Activated CD4-positive, alpha-beta memory T cell treated with anti-CD3 and anti-CD28 coated beads for 36 hours (primary cell): ENCODE measurements around the gene CCDC78. TPM values are rescaled to one million over a fixed set of nuclear protein-coding genes. Genes with fewer than 3 reads are reported as not detected.
"Not testable (repeated sequence)": the region's sequence is repeated elsewhere in the genome, so short reads cannot be mapped to it uniquely, and the experiment has no call there.

Experiments
- CTCF ChIA-PET: fragments of 350-600 bp; sonication (Branson Sonifier 250); formaldehyde crosslinking; loops from one replicate; lab custom pipeline; 2021; ENCODE audit warnings: antibody characterized with exemption, inconsistent platforms; lab: Charles Lee
- POLR2A ChIA-PET: fragments of 350-600 bp; sonication (Branson Sonifier 250); formaldehyde crosslinking; loops from one replicate; lab custom pipeline; 2021; ENCODE audit warnings: antibody characterized with exemption; lab: Charles Lee
- DNase-seq: peaks from one replicate; pipeline ENCODE4 v3.0.0-alpha.2; 2020
- H3K27ac Mint-ChIP-seq: one replicate; pipeline ENCODE4 v1.8.0; 2021; ENCODE audit warnings: mixed read lengths
- H3K27me3 Mint-ChIP-seq: one replicate; pipeline ENCODE4 v1.8.0; 2021; ENCODE audit warnings: mixed read lengths
- H3K36me3 Mint-ChIP-seq: one replicate; pipeline ENCODE4 v1.8.0; 2021; ENCODE audit warnings: mixed read lengths
- H3K4me1 Mint-ChIP-seq: one replicate; pipeline ENCODE4 v1.8.0; 2021; ENCODE audit warnings: low read depth, mixed read lengths
- H3K4me3 Mint-ChIP-seq: one replicate; pipeline ENCODE4 v1.8.0; 2021; ENCODE audit warnings: mild to moderate bottlenecking, mixed read lengths
- H3K9me3 Mint-ChIP-seq: one replicate; pipeline ENCODE4 v1.8.0; 2021; ENCODE audit warnings: mixed read lengths
- intact Hi-C: fragments of 100-400 bp; cut with micrococcal nuclease; formaldehyde crosslinking; loops from one replicate; pipeline ENCODE4 v1.15.1; 2023
- total RNA-seq, 2 experiments: library from RNA; stranded (reverse); gene quantifications; one replicate each; pipeline ENCODE4 v1.2.3, GENCODE V29; 2021

CCDC78 gene
- total RNA-seq, 2 experiments from 2014 or later, result 3.3 to 4.2 TPM

DNA sequence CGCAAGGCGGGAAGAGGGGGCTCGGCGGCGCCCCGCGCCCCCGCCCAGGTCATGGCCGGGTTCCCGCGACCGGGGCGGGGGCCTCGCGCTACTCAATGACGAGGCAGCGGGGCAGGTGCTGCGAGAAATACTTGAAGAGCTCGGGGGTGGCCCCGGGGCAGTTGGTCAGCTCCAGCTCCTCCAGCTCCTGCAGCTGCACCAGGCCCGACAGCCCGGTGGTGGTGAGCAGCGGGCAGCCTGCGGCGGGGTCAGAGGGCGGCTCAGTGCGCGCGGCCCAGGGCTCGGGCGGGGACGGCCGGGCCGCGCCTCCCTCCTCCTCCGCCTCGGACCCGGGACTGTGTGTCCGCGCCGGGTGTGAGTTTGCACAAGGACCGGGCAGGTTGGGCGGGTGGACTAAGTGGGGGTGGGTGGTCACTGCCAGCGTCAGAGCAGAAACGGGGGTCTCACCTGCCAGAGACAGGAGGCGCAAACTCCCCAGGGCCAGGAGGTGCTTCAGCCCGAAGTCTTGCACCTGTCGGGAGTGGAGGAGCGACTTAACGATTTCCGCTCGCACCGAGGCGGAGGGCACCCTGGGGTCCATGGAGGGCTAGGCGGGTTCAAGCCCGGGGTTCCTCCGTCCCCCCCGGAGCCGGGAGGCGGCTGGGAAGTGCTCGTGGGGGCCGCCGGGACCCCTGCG is 31.9 kb downstream of the CCDC78 start:
- DNase-seq, result no peak
- Mint-ChIP-seq H3K27ac (no peak overlapping the region), H3K27me3 (no peaks in the 10 kb centered on the region), H3K9me3 (no peaks in the 10 kb centered on the region), H3K4me1 (peaks cover 21% of the 10 kb centered on the region), H3K4me3 (peak overlapping the region; percentile 70), H3K36me3 (no peaks in the 10 kb centered on the region)
- intact Hi-C loops, result no loop called here
- ChIA-PET CTCF (no interaction called here), POLR2A (interaction anchor here (1.1 to 1.5 kb wide), 2 partner anchors 13 to 25 kb away, joined by 3 read pairs; no protein-coding TSS in a partner anchor)

DNA sequence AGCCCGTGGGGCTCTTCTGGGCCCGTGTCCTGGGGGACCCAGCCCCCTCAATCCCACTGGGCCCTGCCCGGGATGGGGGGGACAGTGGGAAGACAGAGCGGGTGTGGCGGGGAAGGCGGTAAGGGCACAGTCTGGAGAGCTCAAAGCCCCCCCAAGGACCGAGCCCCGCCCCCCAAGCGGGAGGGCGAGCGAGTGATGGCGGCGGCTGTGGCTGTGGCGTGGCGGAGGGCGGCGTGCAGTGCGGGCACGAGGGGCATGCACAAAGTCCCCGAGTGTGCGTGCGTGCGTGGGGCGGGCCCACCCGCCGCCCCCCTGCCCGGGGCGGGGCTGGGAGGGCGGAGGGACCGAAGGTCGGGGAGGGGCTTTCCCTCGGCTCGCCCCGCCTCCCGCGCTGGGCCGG is 32.5 kb downstream of the CCDC78 start:
- no peak overlapping the region for H3K4me3 Mint-ChIP-seq
- no peak for DNase-seq
- POLR2A ChIA-PET, result no interaction called here
- H3K36me3 Mint-ChIP-seq, result no peaks in the 10 kb centered on the region
- CTCF ChIA-PET, result interaction anchor here (0.6 kb wide), 1 partner anchor 26 kb away, joined by 3 read pairs; the partner anchor contains the start of gene RHOT2
- no peak overlapping the region for H3K27ac Mint-ChIP-seq
- no peaks in the 10 kb centered on the region for H3K27me3 Mint-ChIP-seq
- intact Hi-C loops, result no loop called here
- H3K9me3 Mint-ChIP-seq, result no peaks in the 10 kb centered on the region
- H3K4me1 Mint-ChIP-seq, result peaks cover 25% of the 10 kb centered on the region

DNA sequence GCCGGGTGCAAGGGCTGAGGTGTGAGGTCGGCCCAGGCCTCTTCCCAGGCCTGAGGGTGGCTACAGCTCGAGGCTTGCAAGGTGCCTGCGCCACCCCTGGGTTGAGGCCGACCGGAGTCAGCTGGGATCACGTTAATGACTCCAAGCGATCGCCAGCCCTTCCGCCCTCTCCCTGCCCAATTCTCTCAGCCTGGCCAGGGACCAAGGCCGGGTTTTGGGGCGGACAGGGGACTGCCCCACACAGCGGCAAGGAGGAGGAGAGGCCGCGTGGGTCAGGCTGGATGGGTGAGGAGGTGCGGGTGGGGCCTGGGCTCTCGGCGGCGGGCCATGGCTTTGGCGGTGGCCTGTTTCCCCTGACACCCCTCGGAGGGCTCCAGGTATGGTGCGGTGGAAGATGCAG is 32.9 kb downstream of the CCDC78 start:
- no peak overlapping the region for H3K27ac Mint-ChIP-seq
- no peak overlapping the region for H3K4me3 Mint-ChIP-seq
- POLR2A ChIA-PET, result no interaction called here

DNA sequence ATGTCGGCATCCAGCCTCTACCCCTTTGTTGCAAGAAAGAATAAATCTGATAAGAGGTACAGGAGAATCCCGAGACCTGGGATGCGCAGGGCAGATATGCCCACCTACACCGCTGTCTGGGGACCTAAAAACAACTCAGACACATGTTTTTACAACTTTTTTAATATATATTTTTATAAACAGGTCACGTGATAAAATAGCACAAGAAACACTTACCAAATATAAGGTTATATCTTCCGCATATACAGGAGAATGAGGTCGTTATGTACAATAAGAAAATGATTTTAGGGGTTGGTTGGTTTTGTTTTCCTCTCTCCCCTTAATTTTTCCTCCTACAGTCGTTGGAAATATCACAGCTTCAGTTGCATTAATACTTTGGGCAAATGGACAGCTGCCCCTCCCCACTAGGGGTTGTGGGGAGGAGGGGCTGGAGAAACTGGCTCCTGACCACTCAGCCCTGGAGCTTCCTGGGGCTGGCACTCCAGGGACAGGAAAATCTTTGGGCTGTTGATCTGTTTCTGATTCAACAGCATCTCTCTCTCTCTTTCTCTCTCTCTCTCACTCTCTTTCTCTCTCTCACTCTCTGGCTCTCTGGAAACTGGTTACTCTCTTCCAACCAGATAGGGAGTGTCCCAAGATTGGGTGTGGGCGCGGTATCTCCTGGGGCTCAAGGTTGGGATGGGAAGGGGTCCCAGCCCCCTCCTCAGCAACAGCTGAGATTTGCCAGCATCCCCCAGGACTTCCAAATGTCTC is 33.7 kb downstream of the CCDC78 start:
- ChIA-PET CTCF (no interaction called here), POLR2A (no interaction called here)
- DNase-seq, result no peak
- Mint-ChIP-seq H3K27ac (no peak overlapping the region), H3K4me3 (no peak overlapping the region), H3K4me1 (peaks cover 27% of the 10 kb centered on the region), H3K36me3 (no peaks in the 10 kb centered on the region), H3K9me3 (no peaks in the 10 kb centered on the region), H3K27me3 (no peaks in the 10 kb centered on the region)
- intact Hi-C loops, result no loop called here

More for the DNA sequence above, 32.9 kb downstream of the CCDC78 start:
- CTCF ChIA-PET, result interaction anchor here (0.6 kb wide), 1 partner anchor 25 kb away, joined by 3 read pairs; the partner anchor contains the start of gene RHOT2
- Mint-ChIP-seq H3K9me3 (no peaks in the 10 kb centered on the region), H3K4me1 (peaks cover 27% of the 10 kb centered on the region), H3K27me3 (no peaks in the 10 kb centered on the region), H3K36me3 (no peaks in the 10 kb centered on the region)
- no peak for DNase-seq
- intact Hi-C loops, result no loop called here

DNA sequence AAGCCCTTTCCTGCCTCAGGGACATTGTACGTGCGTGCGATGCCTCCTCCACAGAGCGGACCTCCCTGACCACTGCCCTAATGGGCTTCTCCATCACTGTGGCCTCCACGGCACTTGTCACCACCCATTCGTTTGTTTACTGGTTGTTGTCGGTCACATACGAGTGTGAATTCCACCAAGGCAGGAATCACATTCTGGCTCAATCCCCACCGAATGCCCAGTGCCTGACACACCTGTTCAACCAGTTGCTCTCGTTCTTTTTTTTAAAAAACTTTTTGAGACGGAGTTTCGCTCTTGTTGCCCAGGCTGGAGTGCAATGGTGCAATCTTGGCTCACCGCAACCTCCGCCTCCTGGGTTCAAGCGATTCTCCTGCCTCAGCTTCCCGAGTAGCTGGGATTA is 35.0 kb downstream of the CCDC78 start:
- H3K4me3 Mint-ChIP-seq, POLR2A ChIA-PET, H3K27ac Mint-ChIP-seq, CTCF ChIA-PET, H3K27me3 Mint-ChIP-seq, DNase-seq, H3K9me3 Mint-ChIP-seq, H3K36me3 Mint-ChIP-seq, intact Hi-C loops: not testable (repeated sequence)
- H3K4me1 Mint-ChIP-seq, result peaks cover 20% of the 10 kb centered on the region

DNA sequence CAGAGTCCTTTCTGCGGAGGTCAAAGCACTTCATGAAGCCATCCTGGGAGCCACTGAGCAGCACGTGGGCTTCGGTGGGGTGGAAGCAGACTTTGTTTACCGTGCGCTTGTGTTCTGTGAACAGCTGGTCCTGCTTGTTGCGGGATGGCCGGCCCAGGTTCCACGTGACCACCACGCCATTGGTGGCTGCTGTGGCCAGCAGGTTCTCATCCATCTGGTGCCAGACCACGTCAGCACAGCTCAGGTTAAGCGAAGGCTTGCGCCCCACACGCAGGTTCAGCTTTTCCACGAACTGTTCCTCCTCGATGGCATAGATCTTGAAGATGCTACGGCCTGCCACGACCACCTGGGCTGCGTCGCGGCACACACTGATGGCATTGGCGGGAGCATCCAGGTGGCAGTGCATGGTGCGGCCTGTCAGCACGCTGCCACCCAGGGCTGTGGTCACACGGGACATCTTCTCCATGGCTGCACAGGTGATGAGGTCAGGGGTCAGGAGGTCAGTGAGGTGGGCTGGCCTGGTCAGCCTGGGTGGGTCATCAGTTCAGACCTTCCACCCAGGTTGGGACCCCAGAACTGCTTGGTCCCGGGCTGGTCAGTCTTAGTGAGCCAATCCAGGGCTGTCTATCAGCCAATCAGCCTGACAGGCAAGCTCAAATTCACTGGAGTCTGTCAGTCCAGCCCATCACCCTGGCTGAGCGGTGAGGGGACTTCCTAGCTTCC is 36.9 kb downstream of the CCDC78 start:
- intact Hi-C loops, result no loop called here
- ChIA-PET POLR2A (interaction anchor here (0.6 to 1.7 kb wide), 2 partner anchors 9 to 615 kb away, joined by 3 to 12 read pairs; partner anchors contain the start of gene STUB1), CTCF (interaction anchor here (1.1 kb wide), 1 partner anchor 23 kb away, joined by 3 read pairs; no protein-coding TSS in a partner anchor)
- Mint-ChIP-seq H3K9me3 (no peaks in the 10 kb centered on the region), H3K27ac (peak overlapping the region; percentile 81), H3K27me3 (no peaks in the 10 kb centered on the region), H3K4me3 (peak overlapping the region; percentile 84), H3K4me1 (peaks cover 14% of the 10 kb centered on the region), H3K36me3 (peaks cover 4% of the 10 kb centered on the region)
- DNase-seq, result no peak

DNA sequence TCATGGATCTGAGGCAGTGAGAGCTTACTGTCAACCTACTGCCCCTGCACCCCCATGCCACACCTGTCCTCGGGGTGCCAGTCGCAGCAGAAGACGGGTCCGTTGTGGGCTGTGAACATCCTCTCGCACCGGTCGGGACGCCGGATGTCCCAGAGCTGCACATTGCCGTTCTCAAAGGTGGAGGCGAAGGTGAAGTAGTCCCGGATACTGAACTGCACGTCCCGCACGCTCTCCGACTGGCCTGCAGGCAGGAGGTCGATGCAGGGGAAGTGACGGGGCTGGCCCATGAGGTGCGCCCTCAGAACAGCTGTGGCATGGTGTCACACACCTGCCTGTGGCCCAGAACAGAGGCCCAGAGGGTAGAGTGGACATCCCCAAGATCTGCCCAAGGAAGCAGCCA is 38.7 kb downstream of the CCDC78 start:
- CTCF ChIA-PET, result interaction anchor here (0.7 kb wide), 1 partner anchor 20 kb away, joined by 3 read pairs; the partner anchor contains the start of gene RHOT2
- no peak for DNase-seq
- Mint-ChIP-seq H3K36me3 (peaks cover 8% of the 10 kb centered on the region), H3K9me3 (no peaks in the 10 kb centered on the region), H3K4me1 (peaks cover 21% of the 10 kb centered on the region), H3K4me3 (no peak overlapping the region), H3K27ac (no peak overlapping the region), H3K27me3 (no peaks in the 10 kb centered on the region)
- POLR2A ChIA-PET, result no interaction called here
- intact Hi-C loops, result no loop called here

DNA sequence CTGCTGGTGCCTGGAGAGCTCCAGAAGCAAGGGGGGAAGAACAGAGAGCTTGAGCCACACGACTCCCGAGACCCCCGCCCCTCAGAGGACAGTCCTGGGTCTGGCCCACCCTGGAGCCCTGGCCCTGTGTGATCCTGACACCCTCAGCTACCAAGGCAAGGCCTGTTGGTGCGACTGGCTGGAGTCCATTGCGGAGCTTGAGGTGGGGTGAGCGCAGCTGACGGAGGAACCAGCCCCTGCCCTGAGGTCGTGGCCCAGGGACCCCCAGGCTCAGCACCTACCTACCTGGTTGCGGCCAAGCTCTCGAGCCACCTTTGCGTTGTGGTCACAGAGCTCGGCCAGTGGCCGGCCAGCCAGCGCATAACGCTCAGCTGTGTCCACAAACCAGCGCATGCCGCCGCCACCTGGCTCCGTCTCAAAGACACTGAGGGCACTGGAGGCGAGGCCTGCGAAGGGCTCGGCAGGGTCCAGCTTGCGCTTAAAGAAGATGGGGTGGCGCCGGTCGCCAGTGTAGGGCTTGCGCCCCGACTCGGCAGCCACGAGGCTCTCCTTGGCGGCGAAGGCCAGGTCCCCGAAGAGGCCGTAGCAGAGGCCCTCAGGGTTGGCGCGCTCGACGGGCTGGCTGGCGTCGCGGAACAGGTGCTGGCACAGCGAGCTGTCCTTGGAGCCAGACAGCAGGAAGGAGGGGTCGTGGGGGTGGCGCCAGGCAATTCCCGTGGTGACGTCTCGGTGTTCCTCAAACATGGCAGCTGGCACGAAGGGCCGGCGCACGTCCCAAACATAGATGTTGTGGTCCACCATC is 39.6 kb downstream of the CCDC78 start:
- Mint-ChIP-seq H3K4me1 (peaks cover 30% of the 10 kb centered on the region), H3K27ac (no peak overlapping the region), H3K36me3 (peaks cover 15% of the 10 kb centered on the region), H3K9me3 (no peaks in the 10 kb centered on the region), H3K27me3 (no peaks in the 10 kb centered on the region), H3K4me3 (no peak overlapping the region)
- ChIA-PET POLR2A (no interaction called here), CTCF (interaction anchor here (0.8 kb wide), 1 partner anchor 10 kb away, joined by 3 read pairs; no protein-coding TSS in a partner anchor)
- DNase-seq, result no peak
- intact Hi-C loops, result no loop called here

DNA sequence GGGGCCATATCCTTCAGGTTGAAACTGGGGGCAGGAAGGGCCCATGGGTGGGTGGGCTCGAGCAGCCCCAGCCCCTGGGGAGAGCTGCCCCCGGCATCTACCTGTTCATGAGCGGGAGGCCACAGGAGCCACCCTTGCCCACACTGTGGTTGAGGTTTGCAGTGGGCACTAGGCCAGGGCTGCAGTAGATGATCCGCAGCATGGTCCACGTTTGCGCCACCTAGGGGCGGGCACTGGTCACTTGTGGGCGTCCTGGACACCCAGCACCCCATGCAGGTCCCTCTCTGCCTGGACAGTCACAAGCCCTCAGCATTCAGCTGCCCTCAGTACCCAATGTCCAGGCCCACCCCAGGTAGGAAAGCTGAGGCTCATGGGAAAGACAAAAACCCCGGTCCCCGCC is 40.3 kb downstream of the CCDC78 start:
- no peak overlapping the region for H3K27ac Mint-ChIP-seq
- peaks cover 37% of the 10 kb centered on the region for H3K4me1 Mint-ChIP-seq
- H3K27me3 Mint-ChIP-seq, result no peaks in the 10 kb centered on the region
- no peak overlapping the region for H3K4me3 Mint-ChIP-seq
- H3K9me3 Mint-ChIP-seq, result no peaks in the 10 kb centered on the region
- DNase-seq, result no peak
- CTCF ChIA-PET, result interaction anchor here (0.8 kb wide), 1 partner anchor 10 kb away, joined by 3 read pairs; no protein-coding TSS in a partner anchor
- intact Hi-C loops, result loop anchor here (2.0 kb wide), 1 partner anchor 49 kb away; the partner anchor contains the start of gene METTL26
- POLR2A ChIA-PET, result no interaction called here
- peaks cover 20% of the 10 kb centered on the region for H3K36me3 Mint-ChIP-seq

DNA sequence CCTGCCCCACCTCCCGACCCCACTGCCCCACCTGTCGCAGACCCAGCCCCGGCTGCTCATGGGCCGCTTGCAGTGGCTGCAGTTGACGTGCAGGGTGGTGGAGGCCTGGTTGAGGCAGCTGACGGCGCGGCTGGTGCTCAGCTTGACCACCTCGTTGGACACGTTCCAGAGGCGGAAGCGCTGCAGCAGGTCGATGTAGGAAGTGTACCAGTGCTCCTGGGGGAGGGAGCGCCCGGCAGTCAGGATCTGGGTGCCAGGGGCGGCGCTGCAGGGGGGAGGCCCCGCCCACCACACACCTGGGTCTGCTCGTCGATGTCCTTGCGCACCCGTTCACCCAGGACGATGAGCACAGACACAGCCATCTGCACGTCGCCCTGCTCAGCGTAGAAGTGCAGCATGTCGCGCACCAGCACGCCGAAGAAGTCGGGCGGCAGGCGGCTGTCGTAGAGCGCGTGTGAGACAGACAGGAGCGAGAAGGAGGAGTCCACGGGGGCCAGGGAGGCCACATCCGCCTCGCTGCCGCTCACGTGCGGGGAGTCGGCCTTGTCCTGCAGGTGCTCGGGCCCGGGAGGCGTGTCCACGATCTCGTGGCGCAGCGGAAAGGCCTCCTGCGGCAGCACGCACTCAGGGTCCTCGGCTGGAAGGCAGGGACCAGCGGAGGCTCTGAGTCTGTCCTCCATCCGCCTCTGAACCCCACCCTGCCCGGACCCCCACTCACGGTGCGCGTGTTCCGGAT is 41.1 kb downstream of the CCDC78 start:
- Mint-ChIP-seq H3K27ac (no peak overlapping the region), H3K36me3 (peaks cover 21% of the 10 kb centered on the region), H3K4me3 (no peak overlapping the region), H3K9me3 (no peaks in the 10 kb centered on the region), H3K27me3 (no peaks in the 10 kb centered on the region), H3K4me1 (peaks cover 38% of the 10 kb centered on the region)
- DNase-seq, result no peak
- intact Hi-C loops, result loop anchor here (2.0 to 5.0 kb wide), 2 partner anchors 48 to 98 kb away; partner anchors contain the start of gene METTL26
- ChIA-PET POLR2A (no interaction called here), CTCF (no interaction called here)
